HG03097 (cell line): ENCODE data around the gene FBLN1.
"Not testable (repeated sequence)": the region's sequence is repeated elsewhere in the genome, so short reads cannot be mapped to it uniquely, and the experiment has no call there.

Source experiments
- ATAC-seq: cut with Tn5 transposase; IDR thresholded peaks from one replicate; pipeline ENCODE4 v1.9.1; 2021; ENCODE audit not compliant: unreplicated experiment, low FRiP score

Gene FBLN1

DNA sequence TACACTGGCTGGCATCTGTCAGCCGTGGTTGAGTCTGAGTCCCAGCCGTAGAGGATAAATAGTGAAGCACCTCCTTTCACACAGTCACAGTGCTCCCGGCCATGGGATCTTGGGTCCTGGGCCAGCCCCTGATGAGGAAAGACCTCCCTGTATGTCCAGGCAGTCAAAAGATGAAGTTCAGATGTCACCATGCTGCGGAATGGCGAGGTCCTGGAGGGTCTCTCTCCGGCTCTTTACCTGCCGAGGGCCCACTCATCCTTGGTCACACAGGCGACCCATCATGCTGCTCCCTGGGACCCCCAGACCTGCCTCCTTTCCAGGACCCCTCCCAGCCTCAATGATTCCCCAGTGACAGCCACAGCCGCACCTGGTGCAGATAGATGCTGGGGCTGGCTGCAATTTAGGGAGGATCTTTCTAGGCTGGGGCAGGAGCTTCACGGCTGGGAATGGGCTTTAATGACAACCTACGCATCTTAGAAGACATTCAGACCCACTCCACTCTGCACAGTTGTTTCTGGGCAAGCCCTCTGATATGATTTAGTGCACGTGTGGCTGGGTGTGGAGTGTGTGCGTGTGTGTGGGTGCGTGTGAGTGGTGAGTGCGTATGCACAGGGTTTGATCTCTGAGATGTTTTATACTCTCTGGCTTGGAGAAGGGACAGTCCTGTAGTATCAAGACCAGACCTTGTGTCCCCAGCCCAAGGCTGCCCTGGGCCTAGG is 79.7 kb downstream of the FBLN1 start:
- ATAC-seq = no peak

DNA sequence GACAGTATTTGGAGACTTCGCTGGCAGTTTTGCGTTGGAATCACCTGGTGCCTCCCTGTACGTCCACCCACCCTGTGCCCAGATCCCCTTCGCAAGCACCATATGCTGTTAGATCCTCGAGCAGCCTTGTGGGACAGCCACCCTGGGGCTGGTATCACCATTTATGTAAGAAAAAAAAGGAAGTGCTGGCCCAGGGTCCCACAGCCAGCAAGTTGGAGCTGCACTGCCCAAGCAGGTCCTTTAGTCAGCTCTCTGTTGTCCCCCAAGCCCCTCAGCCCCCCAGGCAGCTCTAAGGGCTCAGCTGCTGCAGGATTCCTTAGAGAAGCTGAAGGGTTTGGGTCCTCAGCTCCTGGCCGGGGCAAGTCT is 80.3 kb downstream of the FBLN1 start:
- ATAC-seq = no peak

DNA sequence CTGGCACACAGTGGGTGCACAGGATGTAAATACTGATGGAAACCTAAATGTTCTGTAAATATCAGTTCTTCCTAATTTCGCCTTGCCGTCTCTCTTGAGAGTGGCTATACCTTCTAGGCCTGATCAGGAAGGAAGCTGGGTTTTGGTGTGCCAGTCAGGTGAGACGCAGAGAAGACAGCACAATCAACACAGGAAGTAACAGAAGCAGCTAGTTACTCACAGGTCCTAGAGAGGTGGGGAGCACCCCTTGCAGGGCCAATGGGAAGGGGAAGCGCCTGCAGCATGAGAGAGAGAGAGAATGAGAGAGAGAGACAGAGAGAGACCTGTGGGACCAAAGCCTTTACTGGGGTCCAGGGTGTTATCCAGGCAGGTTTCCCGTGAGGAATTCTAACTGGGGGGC is 80.8 kb downstream of the FBLN1 start:
- ATAC-seq = no peak

DNA sequence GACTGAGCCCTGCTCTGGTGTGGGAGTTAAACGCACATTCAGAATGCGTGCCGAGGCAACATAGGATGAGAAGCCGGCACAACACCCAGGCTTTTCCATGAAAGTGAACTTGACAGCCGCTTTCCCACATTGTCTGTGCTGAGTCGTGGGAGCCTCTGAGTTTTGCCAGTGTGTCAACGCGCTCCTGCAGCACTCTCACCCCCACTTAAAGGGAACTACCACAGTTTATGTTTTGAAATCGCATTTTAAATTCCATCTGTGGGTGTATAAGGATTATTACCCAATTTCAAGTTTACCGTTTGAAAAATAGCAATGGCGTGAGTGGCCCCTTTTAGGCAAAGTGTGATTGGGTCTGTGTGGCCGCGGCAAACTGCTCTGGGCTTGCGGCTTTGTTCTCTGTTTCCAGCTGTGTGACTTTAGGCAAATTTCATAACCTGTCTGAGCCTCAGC is 81.5 kb downstream of the FBLN1 start:
- no peak for ATAC-seq

DNA sequence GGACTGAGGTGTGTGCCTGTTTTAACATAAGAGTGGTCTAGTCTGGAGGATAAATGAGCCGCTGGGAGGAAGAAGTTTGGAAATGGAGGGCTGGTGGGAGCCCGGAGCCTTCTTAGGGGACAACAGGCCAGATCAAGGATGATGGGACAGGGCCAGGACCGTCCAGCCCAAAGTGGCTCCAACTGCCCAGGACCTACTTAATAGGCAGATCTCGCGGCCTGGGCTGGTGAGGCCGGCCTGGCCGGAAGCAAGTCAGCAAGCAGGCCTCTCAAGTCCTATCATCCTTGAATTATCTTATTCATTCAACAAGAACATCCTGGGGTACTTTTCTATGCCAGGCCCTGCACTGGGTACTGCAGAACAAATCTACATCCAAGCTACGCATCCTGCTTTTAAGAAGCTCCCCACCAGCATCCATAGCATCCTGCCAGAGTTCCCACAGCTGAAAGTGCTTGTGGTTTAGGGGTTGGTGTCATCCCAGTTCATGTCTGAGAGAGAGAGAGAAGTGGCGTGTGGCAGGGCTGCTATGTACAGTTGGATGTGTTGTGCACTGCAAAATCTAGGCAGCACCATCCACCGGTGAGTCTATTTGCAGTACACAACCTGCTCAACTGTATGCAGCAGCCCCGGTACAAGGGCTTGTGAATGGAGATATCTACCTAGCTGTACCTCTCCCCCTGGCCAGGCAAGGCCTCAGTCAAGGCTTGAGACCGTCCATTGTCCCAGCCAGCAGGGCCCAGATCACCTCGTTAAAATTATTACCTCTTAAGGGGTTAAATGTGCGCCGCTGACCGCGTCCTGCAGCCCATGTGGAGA is 82.1 kb downstream of the FBLN1 start:
- no peak for ATAC-seq

DNA sequence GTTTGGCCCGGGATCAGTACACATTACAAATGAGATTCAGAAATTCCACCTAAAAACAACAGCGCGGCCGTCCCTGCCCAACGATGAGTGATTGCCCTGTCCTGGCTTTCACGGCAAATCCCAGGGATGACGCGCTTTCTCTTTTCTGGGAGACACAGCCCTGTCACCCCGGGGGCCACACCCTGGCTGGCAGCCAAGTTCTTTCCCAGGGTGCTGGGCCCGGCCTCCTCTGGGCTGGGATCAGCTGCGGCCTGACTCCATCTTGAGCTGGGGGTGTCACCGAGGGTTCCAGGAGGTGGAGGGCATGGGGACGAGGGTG is 82.7 kb downstream of the FBLN1 start:
- no peak for ATAC-seq

DNA sequence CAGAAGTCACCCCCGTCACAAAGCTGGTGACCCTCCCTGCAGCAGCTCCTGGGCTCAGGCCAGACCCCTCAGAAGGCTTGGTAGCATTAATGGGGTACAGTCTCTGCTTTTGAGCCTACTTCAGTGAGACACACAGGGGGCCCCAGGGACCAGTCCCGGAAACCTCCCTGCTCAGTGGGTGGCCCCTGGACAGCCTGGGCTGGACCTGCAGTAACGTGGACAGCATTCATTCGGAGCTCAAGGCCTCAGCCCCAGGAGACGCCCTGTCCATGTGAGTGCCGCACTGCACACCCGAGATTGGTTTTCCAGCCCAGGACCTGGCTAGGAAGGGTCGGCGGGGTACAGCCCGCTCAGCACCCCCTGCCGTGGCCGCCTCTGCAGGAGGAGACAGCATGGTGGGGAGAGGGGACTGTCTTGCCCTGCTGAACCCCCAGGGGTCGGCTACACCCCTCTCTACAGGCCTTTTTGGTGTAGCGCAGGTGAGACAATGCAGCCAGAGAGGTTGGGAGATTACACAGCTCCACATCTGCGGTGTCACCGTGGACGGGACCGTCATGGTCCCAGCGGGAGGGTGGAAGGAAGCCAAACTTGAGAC is 83.4 kb downstream of the FBLN1 start:
- ATAC-seq = no peak

DNA sequence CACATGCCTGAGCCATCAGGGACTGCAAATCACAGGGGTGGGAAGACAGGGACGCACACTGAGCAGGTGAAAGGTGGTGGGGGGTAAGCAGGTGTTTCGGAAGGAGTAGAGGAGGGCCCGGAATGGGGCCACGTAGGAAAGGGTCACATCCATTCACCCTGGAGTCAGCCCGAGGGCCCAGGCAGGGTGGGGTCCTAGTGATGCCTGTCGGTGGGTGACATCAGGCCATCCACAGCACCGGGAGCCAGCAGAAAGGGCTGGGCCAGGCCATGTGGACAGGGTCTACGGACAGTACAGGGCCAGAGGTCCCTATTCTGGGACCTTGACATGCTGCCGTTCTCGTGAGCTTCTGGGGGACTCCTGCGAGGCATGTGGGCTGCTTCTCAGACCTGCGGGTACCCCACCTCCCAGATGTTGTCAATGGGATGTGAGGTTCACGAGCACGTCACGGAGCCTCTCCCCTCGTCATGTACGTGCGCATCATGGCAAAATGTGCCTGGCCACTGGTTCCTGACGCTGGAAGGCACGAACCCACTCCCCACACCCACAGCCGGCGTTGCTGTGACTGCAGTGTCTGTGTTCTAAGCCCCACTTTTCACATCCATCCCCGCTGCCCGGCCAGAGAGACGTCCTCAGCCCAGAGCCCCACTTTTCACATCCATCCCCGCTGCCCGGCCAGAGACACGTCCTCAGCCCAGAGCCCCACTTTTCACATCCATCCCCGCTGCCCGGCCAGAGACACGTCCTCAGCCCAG is 84.1 kb downstream of the FBLN1 start:
- ATAC-seq = no peak

DNA sequence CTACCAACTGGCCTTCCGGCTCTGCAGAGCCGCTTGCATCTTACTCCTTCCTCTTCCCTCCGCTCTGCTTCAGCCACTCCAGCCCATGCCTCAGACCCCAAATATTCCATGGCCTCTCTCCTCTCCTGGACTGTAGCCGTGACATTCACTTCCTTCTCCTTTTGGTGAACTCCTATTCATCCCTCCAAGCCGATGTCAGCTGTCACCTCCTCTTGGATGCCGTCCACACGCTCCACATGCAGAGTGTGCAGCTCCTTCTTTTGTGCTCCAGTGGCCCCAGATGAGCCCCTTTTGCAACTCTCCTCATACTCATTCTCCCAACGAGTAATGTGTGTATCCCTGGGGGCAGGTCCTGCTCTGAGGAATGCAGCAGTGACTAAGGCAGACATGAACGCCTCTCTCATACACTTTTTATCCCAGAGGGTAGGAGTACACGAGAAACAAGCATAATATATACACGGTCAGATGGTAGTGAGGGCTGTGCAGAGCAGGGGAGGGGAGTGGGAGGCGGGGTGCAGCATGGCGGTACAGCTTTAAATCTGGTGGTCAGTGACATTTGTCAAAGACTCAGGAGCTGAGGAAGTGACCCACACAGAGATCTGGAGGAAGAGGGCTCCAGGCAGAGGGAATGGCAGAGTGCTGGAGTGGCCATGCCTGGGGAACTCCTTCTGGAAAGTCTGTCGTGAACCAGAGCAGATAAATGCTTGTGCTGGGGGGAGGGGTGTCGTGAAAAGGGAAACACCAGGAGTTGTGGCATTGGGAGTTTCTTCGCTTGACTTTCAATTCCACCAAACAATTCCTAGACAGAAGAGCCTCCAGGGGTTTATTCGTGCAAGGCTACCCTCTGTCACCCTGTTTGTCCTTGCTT is 85.2 kb downstream of the FBLN1 start:
- ATAC-seq = no peak

DNA sequence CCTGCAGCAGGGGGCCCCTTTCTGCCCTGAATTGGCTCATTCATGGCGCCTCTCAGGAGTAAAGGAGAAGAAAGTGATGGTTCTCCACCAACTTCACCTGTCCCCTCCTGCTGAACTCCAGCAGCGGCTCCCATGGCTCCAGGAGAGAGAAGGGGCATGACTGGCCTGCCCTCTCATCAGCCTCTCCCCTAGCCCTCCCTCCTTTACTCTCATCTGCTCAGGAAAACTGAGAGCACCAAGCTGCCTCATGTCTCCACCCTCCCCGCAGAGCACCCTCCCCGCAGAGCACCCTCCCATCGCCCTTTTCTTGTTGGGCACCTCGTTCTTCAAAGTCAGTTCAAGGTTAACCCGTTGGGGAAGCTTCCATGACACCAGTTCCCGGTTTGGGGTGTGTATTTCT is 86.9 kb downstream of the FBLN1 start:
- no peak for ATAC-seq

DNA sequence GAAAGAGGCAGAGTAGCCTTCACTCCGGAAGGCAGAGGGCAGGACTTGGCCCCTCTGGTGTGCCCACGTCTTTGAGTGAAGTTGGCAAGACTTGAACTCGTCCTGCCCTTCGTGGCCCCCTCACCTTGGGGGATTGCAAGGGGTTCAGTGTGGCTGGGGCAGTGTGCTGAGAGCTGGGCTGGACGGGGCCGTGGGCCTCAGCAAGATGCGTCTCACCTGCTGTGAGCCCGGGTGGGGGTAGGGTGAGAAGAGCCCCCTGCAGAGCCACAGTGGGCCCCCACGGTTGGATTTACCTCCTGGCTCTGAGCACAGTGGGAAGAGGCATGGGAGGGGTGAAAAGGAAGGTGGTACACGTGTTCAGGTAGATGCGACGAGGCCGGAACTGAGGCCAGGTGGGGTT is 87.6 kb downstream of the FBLN1 start:
- ATAC-seq = no peak

DNA sequence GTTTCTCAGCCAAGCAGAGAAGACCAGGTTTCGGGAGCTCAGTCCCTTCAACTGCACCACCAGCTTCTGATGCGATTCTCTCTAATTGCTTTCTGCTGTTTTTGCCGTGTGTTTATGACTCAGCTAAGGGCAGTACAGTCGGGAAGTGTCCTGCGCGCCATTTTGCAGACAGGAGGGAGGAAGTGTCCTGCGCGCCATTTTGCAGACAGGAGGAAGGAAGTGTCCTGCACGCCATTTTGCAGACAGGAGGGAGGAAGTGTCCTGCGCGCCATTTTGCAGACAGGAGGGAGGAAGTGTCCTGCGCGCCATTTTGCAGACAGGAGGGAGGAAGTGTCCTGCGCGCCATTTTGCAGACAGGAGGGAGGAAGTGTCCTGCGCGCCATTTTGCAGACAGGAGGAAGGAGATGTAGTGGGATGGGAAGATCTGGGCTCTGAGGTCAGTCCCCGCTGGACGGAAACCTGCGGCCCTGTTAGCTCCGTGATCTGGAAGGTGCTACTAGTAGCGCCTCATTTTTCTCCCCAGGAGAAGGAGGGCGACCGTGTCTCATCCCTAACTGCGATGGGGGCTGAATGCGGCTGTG is 89.0 kb downstream of the FBLN1 start:
- not testable (repeated sequence) for ATAC-seq

DNA sequence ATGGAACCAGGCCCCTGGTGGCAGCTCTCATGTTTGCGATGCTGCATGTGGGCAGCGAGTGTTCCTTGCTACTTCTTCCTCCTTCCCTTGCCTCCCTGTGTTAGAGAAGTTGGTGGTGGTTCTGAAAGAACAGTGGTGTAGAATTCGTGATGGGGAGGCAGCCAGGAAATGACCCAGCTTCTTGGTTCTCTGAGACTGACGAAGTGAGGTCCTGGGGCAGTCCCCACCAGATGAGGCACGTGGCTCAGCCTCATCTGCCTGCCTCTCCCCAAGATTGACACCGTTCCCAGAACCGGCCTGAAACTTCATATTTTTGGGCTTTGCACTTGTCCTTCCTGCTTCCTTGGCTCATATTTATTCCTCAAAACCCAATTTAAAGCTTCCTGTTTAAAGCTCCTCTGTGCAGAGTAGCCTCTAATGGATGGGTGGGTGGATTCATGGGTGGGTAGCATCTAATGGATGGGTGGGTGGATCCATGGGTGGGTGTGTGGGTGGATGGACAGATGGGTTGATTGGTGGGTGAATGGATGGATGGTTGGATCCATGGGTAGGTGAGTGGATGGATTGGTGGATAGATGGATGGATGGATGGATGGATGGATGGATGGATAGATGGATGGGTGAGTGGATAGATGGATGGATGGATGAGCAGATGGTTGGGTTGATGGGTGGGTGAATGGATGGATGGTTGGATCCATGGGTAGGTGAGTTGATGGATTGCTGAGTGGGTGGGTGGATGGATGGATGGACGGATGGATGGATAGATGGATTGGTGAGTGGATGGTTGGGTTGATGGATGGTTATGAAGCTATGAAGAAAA is 91.6 kb downstream of the FBLN1 start:
- ATAC-seq = no peak

DNA sequence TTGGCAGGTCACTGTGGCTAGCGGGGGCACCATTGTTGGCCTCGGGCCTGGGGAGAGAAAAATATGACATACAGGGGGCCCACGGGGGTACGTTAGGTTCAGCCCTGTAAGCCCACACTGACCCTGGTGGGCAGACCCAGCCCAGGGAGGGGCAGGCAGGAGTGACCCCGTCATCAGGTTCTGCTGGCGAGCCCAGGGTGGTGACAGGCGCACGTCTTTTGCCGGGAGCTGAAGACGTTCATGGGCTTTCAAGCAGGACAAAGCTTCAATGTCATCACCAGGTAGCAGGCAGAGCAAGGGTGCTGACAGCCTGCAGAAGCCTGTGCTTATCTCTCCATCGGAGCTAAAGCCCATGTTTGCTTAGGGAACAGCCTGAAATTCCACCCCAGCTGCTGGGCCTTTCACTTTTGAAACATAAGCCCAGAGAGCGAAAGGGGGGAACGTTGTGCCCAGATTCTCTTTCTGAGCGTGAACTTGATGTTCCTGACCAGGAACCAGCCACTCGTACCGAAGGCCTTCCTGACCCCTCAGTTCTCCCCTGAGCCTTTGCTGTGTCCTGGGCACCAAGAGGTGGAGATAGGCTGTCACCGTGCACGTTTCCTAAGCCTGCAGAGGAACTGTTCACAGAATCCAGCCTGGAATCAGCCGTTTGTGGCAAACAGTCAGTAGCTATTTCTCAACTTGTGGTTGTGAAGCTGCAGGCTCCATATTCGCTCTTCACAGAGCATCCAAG is 94.9 kb downstream of the FBLN1 start:
- no peak for ATAC-seq

DNA sequence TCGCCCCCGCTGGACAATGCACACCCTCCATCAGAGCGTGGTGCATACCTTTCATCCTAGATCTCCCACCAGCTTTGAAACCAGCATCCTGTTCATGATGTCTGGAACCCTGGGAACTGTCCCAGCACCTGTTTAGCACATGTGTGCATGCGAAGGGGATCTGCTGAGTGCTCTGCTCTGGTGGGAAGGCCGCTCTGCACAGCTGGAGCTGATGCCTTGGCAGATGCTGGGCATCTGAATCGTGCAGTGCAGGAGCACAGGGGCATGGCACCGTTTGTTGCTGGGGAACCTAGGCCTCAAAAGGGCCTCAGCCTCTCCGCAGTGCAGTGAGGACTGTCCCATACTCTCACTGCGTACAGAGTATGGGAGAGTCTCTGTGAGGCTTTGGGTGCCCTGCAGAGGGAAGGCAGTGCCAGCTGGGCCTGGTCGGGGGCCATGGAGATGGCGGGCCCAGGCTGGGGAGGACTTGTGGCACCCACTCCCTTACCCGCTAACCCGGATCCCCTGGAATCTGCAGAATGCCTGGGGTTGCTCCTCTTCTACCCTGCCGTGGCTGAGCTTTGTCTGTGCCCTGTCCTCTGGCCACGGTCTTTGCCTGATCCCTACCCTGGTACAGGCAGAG is 96.0 kb downstream of the FBLN1 start:
- no peak for ATAC-seq

DNA sequence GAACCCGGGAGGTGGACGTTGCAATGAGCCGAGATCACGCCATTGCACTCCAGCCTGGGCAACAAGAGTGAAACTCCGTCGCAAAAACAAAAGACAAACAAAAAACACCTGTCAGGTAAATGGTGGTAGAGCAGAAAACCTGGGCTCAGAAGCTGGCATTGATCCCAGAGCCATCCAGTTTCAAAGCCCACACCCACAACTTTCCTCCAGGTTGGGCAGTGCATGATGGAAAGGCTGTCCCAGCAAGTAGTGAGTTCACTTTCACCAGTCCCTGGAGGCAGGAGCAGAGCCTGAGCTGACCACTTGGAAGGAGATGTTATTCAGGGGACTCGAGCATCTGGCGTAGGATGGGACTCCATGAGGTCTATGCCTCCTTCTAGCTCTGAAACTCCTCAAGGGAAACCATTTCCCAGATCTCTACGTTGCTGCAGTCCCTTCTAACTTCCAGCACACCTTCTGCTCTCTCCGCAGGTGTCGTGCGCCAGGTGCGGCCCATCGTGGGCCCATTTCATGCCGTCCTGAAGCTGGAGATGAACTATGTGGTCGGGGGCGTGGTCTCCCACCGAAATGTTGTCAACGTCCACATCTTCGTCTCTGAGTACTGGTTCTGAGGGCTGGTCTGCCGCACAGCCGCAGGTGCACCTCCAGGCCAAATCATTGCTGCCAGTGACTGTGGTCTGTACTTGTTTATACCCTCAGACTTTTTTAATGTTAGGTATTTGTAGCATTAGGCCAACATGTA is 97.3 kb downstream of the FBLN1 start:
- ATAC-seq = no peak
